Testis (tissue), 3 donors: ENCODE measurements around the gene SAMD3. TPM values are rescaled to one million over a fixed set of nuclear protein-coding genes. Genes with fewer than 3 reads are reported as not detected.

ENCODE experiments used
- DNase-seq: peaks from one replicate; pipeline ENCODE4 v3.0.0-alpha.2; 2019
- H3K27ac ChIP-seq, 2 donors: fragments of 200-600 bp; sonication (generic); one replicate each; pipeline ENCODE4 v1.5.1; 2019
- H3K27me3 ChIP-seq: fragments of 200-600 bp; sonication (generic); one replicate; pipeline ENCODE4 v1.5.1; 2019
- H3K36me3 ChIP-seq: fragments of 200-600 bp; sonication (generic); one replicate; pipeline ENCODE4 v1.5.1; 2017; ENCODE audit warnings: low read depth; ENCODE audit errors: missing control alignments
- H3K4me1 ChIP-seq: fragments of 200-600 bp; sonication (generic); one replicate; pipeline ENCODE4 v1.5.1; 2019
- H3K4me3 ChIP-seq, 2 donors: fragments of 200-600 bp; sonication (generic); one replicate each; pipeline ENCODE4 v1.5.1; 2017 to 2019
- H3K9me3 ChIP-seq: fragments of 200-600 bp; sonication (generic); one replicate; pipeline ENCODE4 v1.5.1; 2017
- POLR2A ChIP-seq: fragments of 450-650 bp; IDR thresholded peaks from one replicate; pipeline ENCODE4 v1.6.1; 2017; ENCODE audit warnings: antibody characterized with exemption, mild to moderate bottlenecking, moderate library complexity
- WGBS, 2 donors: methylation state at CpG; one replicate each; pipeline ENCODE4 v1.1.5; 2018; 5-methylcytosine and 5-hydroxymethylcytosine counted together
- intact Hi-C: fragments of 100-400 bp; cut with DNase I; formaldehyde crosslinking; loops from one replicate; pipeline ENCODE4 v1.15.1; 2023; ENCODE audit warnings: low total_unique reads
- polyA plus RNA-seq: library from polyadenylated mRNA; stranded (reverse); fragments of 350-450 nt; fragmentation: Illumina TruSeq; extraction: RNeasy Lipid Tissue Mini Kit (QIAGEN cat#74804); gene quantifications from one replicate; pipeline ENCODE4 v1.2.3, GENCODE V29; 2014; ENCODE audit warnings: low read depth, low replicate concordance; ENCODE audit not compliant: insufficient read depth
- total RNA-seq, 2 donors: library from RNA; depleted of rRNA; stranded (reverse); fragments of >200 nt; gene quantifications; one replicate each; pipeline ENCODE4 v1.2.3, GENCODE V29; 2016
- TF ChIP-seq, protein P1 (sequence below), 3 experiments: fragments of 450-650 bp in 2 of 3; fragments of 200-600 bp in 1 of 3; sonication (generic) in 1 of 3; IDR thresholded peaks; one replicate each; pipeline ENCODE4 v1.5.1; 2016 to 2019; ENCODE audit warnings: antibody characterized with exemption in 3 of 3, mild to moderate bottlenecking in 2 of 3, moderate library complexity in 1 of 3

The SAMD3 gene
- total and polyA plus RNA-seq, 3 donors from 2014 or later: 4.4 to 11.8 (median 5.5) TPM

DNA sequence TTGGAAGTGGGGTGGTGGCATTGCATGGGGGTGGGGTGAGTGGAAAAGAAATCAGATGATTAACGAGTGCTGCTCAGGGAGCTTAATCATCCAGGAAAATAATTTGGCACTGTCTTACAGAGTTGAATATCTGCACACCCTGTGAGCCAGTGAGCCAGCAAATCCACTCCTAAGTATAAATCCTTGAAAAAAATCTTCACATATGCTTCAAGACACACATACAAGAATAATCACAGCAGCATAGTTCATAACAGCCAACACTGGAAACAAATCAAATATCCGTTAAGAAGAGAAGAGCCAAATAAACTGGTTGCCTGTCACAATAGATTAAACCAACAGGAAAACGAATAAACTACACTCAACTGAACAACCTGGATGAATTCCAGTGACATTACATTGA is 62.8 kb downstream of the SAMD3 start:
- H3K4me3 ChIP-seq: no peak overlapping the region
- intact Hi-C loops: no loop called here
- H3K36me3 ChIP-seq: no peaks in the 10 kb centered on the region
- H3K27ac ChIP-seq: no peak overlapping the region
- no peaks in the 10 kb centered on the region for H3K9me3 ChIP-seq
- H3K27me3 ChIP-seq: no peaks in the 10 kb centered on the region
- TF ChIP-seq, protein P1, sequence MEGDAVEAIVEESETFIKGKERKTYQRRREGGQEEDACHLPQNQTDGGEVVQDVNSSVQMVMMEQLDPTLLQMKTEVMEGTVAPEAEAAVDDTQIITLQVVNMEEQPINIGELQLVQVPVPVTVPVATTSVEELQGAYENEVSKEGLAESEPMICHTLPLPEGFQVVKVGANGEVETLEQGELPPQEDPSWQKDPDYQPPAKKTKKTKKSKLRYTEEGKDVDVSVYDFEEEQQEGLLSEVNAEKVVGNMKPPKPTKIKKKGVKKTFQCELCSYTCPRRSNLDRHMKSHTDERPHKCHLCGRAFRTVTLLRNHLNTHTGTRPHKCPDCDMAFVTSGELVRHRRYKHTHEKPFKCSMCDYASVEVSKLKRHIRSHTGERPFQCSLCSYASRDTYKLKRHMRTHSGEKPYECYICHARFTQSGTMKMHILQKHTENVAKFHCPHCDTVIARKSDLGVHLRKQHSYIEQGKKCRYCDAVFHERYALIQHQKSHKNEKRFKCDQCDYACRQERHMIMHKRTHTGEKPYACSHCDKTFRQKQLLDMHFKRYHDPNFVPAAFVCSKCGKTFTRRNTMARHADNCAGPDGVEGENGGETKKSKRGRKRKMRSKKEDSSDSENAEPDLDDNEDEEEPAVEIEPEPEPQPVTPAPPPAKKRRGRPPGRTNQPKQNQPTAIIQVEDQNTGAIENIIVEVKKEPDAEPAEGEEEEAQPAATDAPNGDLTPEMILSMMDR (IDR thresholded peaks at IDR 0.05): no peak
- no peak for TF ChIP-seq POLR2A
- H3K4me1 ChIP-seq: no peaks in the 10 kb centered on the region
- WGBS, 2 donors: 62 to 64% methylated on average over 3 of the region's 3 CpGs
- no peak for DNase-seq

DNA sequence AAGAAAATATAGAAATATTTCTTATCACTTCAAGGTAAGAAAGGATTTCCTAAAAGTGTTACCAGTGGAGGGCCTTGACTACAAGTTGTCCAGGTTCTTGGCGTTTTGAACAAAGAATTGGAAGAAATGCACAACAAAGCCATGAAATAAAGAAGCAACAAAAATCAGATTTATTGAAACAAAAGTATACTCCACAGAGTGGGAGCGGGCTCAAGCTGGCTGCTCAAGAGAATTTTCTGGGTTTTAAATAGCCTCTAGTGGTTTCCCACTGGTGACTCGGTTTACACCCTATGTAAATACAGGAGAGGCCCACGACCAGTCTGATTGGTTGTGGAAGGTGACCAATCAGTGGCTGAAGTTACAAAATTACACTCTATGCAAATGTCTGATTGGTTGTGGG is 64.2 kb downstream of the SAMD3 start:
- DNase-seq: no peak
- H3K27ac ChIP-seq: no peak overlapping the region
- 88 to 89% methylated on average over 4 of the region's 4 CpGs for WGBS, 2 donors
- H3K4me1 ChIP-seq: no peaks in the 10 kb centered on the region
- no peaks in the 10 kb centered on the region for H3K27me3 ChIP-seq
- no peak overlapping the region for H3K4me3 ChIP-seq
- no peaks in the 10 kb centered on the region for H3K9me3 ChIP-seq
- intact Hi-C loops: no loop called here
- TF ChIP-seq POLR2A: no peak
- TF ChIP-seq, protein P1 (IDR thresholded peaks at IDR 0.05): no peak
- H3K36me3 ChIP-seq: no peaks in the 10 kb centered on the region

DNA sequence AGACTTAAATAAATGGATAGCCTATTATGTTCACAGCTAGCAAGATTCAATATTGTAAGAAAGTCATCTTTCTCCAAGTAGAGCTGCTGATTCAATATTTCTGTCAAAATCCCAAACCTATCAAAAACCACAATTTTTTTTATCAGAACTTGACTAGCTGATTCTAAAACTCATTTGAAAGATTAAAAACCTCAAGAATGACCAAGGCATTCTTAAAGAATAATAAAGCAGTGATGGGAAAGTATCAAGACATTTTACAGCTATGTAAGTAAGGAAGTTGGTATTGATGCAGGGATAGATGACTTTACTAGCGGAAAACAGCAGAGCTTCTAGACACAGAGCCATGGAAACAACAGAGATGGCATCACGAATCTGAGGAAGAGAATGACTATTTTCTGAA is 64.7 kb downstream of the SAMD3 start:
- Histone ChIP-seq H3K27me3 (no peaks in the 10 kb centered on the region), H3K36me3 (no peaks in the 10 kb centered on the region), H3K9me3 (no peaks in the 10 kb centered on the region), H3K4me1 (no peaks in the 10 kb centered on the region), H3K4me3 (no peak overlapping the region), H3K27ac (no peak overlapping the region)
- TF ChIP-seq, protein P1 (IDR thresholded peaks at IDR 0.05): no peak
- no peak for TF ChIP-seq POLR2A
- 90 to 92% methylated on average over 2 of the region's 2 CpGs for WGBS, 2 donors
- DNase-seq: no peak
- intact Hi-C loops: no loop called here

DNA sequence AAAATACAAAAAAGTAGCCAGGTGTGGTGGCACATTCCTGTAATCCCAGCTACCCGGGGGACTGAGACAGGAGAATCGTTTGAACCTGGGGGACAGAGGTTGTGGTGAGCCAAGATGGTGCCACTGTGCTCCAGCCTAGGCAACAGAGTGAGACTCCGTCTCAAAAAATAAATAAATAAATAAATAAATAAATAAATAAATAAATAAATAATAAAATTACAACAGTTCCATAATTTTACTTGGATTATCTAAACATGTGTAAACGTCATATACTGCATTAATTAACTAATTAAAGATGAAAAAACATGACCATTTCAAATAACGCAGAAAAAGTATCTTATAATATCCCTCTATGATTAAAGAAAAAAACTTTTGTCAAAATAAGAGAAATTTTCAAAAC is 65.8 kb downstream of the SAMD3 start:
- Histone ChIP-seq H3K4me1 (no peaks in the 10 kb centered on the region), H3K27me3 (no peaks in the 10 kb centered on the region), H3K36me3 (no peaks in the 10 kb centered on the region), H3K4me3 (no peak overlapping the region), H3K27ac (no peak overlapping the region), H3K9me3 (no peaks in the 10 kb centered on the region)
- no peak for DNase-seq
- TF ChIP-seq POLR2A: no peak
- TF ChIP-seq, protein P1 (IDR thresholded peaks at IDR 0.05): no peak
- WGBS, 2 donors: 93 to 95% methylated on average over 5 of the region's 5 CpGs
- intact Hi-C loops: no loop called here

DNA sequence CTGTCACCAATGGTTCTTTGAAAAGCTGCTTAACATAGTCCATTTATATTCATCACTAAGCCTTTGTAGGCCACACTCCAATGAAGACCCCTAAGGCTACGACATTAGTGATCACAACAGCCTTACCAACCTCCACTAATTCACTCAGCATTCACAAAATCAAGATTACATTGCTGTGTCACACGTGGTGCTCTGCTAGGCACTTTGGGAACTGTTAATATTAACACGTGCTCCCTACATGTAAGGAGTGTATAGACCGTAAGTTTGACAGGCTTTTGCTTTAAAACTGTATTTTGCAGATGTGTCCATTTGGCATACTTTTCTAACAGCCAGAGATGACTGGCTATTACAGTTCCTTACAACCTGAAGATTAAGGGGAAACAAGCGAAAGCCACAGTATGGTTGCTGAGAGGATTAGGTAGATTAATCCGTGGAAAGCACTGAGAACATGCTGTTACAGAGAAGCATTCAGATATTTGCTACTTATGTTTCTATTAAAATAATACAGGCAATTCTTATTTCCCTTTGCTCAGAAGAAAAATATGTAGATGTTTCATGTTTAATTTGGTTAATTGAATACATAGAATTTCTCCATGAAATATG is 69.7 kb downstream of the SAMD3 start:
- TF ChIP-seq, protein P1 (IDR thresholded peaks at IDR 0.05): no peak
- no peak for TF ChIP-seq POLR2A
- intact Hi-C loops: no loop called here
- no peak overlapping the region for H3K4me3 ChIP-seq
- no peak for DNase-seq
- H3K36me3 ChIP-seq: no peaks in the 10 kb centered on the region
- H3K4me1 ChIP-seq: no peaks in the 10 kb centered on the region
- no peaks in the 10 kb centered on the region for H3K27me3 ChIP-seq
- H3K9me3 ChIP-seq: no peaks in the 10 kb centered on the region
- 74 to 79% methylated on average over 6 of the region's 6 CpGs for WGBS, 2 donors
- no peak overlapping the region for H3K27ac ChIP-seq
